Stimulated activated CD8-positive, alpha-beta memory T cell treated with anti-CD3 and anti-CD28 coated beads, Interleukin-12 subunit alpha, Interleukin-12 subunit beta, amount 100 ng/mL, for 24 hours (primary cell): ENCODE results near the gene CXCL12.

Source experiments
- DNase-seq: peaks from one replicate; pipeline ENCODE4 v3.0.0-alpha.2; 2020; ENCODE audit errors: extremely low read depth

Gene CXCL12

DNA sequence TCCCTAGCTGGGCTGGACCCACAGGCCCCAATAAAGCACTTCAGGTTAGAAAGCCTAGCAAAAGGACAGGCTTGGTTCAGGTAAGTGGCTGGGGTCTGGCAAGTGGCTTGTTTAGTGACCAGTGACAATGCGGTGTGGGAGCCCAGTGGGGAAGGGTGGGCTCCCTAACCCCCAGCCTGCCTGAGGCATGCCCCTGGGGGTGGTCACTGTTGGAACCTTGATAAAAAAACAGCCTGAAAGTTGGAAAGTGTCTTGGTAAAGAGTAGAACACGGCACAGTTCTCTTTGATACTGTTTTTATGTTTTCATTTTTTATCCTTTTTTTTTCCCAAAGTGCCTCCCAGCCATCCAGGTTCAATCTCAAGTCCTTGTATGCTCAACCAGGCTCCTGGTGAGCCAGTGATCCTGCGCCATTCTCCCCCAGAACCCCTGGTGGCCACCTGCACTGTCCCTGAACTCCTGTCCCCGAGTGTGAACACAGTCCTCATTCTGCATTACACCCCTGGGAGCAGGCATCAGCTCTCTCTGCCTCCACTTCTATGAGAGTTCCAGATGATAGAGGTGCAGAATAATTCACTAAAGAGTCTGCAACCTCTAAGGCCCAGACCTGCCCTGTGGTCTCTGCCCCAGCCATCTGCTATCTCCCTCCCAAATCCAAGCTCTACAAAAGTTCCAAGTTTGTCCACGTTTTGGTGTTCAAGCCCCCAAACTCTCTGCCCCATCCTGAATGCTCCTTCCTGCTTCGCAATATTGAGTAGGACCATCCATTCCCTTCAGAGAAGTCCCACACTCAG is 15.0 kb upstream of the CXCL12 start:
- DNase-seq: no peak

DNA sequence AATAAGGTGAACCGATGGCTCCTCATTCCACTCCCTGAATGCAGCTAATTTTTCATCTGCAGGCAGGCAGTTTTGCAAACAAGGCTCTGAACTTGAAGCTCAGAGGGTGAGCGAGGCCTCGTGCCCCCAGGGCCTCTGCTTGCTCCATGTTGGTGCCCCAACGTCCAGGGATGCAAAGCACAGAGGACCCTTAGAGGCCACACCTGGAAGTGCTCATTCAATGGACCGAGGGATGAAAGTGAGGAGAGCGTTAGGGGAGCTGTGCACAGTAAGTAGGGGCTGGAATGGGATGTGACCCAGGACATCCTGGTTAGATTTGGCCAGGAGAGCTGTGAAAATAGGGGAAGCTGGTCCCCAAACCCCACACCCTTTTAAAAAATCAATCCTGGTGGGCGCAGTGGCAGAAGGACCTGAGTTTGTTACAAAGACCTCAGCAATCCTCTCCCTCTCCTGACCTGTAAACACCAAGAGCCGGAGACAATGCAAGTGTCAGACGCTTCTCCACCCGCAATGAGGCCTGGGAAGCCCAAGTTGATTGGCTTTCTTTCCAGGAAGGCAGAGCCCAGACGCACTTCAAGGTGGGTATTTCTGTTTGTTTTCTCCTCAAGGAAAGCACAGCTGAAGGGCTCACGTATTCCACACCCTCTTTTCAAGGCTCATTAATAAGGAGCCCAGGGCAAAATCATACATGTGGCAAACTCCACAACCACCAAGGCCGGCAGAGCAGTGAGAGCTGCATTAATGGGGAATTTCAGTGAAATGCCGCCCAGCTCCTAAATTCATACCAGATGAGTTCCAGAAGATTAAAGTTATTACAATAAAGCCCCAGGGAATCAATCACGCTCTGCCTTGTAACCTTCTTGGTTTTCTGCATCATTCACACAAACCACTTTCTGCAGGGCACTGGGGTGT is 14.1 kb upstream of the CXCL12 start:
- no peak for DNase-seq

DNA sequence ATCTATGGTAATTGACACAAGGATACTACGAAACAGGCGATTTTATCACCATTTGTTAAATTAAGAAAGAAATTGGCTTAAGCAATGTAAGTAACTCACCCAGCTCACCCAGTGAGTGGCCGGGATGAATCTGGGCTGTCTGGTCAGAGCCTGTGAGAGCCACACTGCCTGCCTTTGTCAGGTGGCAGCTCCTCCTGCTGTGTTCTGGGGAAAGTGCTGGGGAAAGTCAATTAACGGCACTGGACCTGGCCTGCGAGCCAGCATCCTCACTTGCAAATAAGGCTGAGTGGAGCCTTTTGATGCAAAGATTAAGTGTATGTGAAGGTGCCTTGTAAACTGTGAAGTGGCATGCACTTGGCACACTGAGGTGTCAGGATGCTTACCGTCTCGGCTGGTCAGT is 13.4 kb upstream of the CXCL12 start:
- DNase-seq: no peak

DNA sequence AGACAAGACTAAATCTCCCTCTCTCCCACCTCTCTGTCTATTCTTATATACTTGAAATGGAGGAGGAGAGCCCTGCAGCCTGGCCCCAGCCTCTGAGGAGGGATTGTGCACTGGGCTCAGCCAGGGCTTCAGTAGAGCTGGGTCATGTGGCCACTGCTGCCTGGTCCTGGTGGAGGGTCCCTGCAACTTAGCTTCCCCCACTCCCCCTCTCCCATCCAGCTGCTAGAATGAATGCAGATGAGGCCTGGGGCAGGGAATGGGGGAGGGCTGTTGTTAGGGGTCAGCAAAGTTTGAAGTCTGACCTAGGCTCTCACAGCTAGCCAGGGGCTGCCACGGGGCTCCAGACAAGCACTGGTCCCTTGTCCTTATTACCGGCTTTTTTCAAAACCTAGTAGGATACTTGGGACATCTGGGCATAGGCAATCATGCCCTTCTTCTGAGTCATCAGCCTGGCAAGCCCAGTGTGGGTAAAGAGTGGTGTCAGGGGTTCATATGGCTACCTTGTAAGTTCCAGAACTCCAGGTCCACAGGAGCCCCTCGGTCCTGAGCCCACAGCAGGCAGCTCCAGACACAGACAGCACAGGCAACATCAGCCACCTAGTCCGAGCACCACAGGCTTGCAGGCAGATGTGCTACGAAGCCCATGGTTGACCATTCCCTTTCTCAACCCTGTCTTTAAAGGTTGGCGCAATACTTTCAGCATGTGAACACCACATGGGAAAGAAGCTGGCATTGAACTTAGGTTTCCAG is 12.8 kb upstream of the CXCL12 start:
- no peak for DNase-seq

DNA sequence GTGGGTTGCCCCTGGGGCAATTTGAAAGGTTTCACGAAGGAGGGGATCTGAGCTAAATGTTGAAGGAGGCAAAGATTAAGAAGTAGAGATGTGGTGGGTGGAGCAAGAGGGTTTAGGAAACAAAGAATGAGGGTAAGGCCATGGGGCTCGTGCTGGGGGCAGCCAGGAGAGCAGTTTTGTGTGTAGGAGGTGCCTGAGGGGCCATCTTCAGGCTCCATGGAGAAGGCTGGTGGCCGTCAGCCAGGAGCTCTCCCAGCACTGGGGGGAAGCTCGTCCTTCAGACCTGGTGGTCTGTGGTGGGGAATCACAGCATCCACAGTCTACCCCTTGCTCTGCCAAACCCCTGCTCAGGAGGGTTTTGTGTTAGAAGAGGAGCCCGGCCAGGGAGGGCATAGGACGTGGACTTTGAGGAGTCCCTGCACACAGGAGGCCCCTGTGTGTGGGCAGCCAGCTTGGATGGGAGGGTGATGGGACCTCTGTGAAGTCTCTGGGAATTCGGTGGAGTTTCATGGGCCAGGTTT is 11.8 kb upstream of the CXCL12 start:
- no peak for DNase-seq

DNA sequence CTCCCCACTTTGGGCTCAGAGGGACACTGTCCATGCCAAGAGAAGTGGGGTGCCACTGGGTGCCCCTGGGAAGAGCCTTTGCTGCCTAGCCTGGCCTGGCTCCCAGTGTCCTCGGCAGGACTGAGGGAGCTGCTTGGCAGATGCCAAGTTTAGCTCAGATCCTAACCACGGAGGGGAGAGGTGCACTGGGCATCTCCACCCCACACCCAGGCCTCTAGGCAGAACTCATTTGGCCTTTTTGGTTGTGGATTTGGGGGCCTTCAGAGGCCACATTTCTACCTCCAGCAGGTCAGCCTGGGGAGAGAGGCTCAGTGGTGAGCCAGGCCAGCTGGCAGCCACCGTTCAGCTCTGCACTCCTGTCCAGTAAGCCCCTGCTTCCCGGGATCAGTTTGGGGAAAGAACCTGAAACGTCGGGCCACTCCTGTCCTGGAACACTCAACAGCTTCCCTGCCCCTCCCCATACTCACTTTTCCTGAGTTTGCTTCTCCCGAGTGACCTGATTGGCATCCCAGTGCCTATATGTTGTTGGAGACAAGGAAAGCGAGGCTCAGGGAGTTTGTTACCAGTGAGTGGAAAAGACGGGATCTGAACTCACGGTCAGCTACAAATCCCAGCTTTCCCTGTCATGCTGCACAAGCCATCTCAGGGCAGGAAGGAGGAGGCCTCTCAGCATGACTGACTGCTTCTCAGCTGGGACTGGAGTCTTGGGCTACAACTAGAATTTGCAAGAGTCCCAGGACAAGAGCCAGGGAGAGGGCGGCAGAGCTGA is 11.2 kb upstream of the CXCL12 start:
- no peak for DNase-seq

DNA sequence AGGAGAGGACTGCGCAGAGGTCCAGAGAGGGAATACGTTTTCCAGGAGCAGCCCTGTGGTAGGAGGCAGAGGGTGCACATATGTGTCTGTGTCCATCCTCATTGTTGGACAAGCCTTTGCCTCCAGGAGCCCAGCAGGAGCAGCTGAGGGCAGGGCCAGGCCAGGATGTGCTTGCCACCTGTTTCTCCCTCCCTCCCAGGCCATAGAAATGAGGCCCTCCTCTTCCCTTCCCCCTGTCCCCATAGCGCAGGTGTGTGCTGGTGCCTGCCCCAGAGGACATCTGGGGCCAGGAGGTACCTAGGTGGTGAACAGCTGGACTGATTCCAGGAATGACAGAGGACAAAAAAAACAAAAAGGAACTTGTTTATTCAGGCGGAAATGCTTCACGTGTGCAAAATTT is 10.5 kb upstream of the CXCL12 start:
- no peak for DNase-seq

DNA sequence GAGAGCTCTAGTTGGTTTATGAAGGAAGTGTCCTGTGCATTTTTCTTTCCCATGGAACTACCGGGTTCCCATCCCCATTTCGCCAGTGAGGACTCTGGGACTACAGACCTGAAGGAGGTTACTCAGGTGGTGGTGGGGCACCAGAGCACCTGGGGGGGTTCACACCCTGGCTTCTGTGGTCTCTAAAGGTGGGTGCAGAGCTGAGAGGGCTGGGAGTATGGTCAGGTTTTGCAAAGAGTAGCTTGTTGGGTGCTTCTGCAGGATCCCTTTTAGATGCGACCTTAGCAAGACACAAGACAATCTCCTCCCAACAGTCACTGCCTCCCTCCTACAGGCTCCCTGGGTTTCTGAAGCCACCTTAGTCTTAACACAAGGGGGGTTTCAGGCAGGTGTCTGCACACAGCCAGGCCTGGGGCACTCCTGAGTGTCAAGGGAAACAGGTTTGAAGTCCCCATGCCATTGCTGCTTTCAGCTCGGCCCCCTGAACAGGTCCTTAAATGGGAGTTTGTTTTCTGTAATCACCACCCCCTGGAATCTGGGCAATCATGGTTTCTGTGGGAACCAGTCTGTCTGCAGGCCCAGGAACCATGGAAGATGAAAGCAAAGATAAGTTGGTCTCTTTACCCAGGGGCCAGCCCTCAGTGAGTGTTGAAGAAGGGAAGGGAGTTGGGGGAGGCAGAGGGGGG is 9.9 kb upstream of the CXCL12 start:
- DNase-seq: no peak

DNA sequence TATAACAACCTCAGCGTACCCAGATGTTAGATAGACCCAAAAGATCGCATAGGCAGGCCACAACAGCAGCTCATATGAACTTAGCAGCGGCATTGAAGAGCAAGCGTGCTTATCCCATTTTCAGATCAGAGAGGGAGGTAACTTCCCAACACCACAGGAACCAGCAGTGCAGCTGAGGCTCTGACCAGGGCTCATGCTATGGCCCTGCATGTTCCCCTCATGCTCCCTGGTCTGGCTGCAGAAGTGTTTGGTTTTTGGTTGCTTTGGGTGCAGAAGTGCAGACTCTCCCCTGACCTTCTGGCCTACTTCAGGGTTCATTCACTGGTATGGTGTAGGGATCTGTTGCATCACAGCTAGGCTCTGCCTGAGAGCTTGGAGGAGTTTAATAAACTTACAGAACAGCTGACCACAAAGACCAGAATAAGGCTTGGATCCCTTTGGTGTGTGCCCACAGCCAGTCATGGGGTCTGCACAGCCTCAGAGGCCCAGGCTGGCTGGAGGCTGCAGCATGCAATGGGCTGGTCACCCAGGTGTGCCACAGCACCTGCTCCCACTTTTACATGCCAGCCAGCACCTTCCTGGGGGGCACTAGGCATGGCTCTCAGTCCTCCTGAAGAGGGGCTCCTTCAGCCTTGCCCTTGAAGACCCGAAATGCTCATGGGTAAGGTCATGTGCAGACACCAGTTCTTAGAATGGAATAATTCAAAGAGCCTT is 9.1 kb upstream of the CXCL12 start:
- DNase-seq: no peak

DNA sequence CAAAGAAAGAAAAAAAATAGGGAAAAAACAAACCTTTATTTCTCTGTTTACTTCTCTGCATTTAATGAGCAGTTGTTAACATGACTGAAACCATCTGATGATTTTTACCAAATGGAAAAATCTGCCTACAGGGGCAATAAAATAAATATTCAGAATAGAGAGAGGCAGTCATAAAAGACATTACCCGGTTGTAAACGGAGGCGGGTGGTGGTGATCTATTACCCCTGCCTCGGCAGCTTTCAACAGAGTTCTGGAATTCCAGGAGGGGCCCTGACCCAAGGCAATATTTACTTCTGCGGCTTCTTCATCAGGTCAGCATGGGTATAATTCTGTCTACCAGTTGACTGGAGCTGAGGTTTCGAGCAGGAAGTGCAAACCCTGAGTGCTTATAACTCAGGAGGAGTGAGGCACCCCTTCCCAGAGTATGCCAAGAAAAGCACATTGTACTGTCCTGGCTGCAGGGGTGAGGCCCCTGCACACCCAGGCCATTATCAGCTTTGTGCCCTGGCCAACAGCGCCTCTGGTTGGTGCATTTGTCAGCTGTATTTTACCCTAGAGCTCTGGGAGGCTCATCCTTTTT is 8.2 kb upstream of the CXCL12 start:
- no peak for DNase-seq

DNA sequence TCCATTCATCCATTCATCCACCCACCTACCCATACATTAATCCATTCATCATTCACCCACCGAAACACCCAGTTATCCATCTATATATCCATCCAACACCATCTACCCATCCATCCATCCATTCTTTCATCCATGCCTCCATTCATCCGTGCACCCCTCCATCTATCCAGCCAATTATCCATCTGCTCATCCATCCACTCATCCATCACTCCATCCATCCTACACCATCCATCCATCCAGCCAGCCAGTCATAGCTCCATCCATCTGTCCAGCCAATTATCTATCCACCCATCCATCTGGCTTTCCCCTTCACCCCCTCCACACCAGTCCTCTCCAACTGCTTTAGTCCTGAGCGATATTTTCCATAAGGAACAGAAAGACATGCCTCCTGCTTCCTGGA is 7.5 kb upstream of the CXCL12 start:
- DNase-seq: no peak

DNA sequence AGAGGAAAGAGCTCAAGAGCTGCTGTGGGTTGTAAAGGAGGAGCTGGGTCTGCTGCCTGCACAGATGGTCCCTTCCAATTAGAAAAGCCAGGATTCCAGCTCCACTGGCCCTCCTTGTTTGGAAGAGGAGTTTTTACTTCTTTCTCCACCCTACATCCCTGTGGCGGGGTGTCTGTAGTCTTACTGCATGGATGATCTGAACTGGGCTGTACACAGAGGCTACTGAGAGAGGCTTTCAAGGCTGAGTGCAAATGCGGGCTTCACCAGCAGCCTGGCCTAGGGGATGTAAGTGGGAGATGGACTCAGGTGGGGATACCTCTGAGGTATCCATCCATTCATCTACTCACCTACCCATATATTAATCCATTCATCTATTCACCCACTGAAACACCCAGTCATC is 7.1 kb upstream of the CXCL12 start:
- DNase-seq: no peak

DNA sequence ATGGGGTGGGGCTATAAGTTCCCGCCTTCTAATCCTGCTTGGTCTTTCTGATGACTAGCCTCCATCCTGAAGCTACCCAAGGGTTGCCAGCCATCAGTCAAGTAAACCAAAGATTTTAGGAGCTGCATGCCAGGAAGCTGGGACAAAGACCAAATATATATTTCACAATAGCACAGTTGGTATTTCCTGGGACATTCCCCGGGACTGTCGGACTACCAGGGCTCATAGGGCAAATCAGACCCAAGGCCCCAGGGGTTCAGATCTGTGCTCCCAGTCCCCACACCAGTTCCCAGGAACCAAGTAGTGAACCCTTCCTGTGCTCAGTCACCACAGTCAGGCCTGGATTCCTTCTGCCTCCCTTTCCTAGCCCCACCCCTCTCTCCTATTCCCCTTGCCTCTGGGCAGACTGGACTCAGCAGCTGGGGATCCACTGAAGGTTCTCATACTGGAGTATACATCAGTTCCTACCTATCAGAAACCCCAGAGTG is 5.7 kb upstream of the CXCL12 start:
- no peak for DNase-seq

DNA sequence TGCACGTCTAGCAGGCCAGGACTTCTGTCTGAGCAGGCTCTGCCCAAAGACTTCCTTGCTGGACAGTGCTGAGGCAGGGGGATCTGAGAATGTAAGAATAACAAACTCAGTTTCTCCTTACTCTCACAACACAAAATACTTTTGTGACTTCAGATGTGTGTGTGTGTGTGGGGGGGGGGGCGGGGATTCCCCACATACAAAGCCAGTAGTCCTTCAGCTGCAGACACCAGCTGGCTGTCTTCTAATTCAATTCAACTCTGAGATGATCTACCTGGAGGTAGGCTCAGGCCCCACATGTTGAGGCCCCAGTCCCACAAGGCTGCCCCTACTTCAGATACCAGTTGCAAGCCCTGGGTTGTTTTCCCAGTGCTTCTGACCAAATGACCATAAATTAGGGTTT is 4.7 kb upstream of the CXCL12 start:
- DNase-seq: no peak

DNA sequence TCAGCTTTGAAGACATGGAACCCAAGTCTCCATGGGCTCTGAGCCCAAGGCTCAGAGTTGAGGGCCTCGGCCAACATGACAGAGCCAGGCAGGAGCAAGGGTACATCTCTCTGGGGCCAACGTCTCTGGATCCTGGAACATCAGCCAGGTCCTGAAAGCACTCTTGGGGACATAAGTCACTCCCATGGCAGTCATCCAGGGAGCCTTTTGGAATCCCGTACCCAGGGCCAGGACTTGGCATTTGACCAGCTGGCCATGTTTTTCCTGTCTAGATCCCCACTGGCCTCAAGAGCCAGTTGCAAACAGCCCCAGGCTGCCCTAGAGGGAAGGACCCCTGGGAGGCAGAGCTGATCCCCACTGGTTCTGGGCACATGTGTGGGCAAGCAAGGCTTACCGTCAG is 4.3 kb upstream of the CXCL12 start:
- DNase-seq: no peak

DNA sequence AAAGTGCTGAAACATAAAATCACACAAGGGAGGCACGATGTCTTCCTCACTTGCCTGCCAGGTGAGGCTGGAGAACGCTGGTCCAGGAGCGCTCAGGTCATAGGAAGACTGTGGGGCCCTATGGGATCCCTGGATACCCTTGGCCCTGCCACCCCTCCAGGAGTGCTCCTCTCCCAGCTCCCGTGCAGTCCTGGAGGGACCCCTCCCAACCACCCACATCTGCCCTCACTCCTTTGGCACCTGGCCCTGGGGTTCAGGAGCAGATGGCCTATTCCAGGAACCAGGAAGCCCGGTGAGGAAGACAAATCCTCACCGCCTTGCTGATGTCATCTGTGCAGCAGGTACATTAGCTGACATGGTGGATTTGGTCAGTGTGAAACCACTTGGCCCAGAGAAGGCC is 3.7 kb upstream of the CXCL12 start:
- no peak for DNase-seq

DNA sequence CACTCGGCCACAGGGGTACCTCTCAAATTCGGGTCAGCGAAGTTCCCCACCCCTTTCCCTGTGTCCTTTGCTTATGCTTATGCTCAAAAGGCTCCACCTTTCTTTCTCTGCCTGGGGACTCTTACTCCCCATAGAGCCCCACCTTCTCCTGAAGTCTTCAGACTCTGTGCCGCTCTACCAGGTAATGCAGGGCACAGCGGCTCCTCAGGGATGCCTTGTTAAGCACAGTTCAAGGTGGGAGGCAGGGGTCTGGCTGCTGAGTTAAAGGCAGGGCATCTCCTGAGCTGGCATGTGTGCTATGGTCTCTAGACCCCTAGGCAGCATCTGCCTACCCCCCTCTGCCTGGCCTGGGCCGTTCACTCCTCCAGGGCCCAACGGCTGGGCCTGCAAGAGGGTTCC is 3.0 kb upstream of the CXCL12 start:
- no peak for DNase-seq

DNA sequence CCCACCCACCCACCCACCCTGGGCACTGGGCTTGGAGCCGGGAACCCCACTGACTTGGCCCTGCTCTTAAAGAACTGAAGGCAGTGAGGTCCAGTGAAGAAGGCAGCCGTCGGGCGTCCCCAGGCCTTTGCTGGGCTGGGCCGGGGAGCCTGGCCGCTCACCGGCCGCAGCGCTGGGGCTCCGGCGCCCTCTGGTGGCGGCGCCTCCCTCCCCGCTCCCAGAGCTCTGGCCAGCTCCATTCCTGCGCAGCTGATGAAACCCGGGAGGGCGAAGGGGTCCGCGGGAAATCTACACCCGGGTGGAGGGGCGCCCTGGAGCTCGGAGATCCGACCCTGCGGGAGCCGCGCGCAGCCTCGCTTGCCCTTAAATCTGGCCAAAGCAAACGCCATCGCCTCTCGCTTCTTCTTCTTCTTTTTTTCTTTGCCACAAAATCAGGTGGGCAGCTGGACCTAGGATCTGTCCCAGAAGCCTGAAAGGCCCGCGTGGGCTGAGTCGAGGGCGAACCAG is 1.7 kb upstream of the CXCL12 start:
- no peak for DNase-seq

DNA sequence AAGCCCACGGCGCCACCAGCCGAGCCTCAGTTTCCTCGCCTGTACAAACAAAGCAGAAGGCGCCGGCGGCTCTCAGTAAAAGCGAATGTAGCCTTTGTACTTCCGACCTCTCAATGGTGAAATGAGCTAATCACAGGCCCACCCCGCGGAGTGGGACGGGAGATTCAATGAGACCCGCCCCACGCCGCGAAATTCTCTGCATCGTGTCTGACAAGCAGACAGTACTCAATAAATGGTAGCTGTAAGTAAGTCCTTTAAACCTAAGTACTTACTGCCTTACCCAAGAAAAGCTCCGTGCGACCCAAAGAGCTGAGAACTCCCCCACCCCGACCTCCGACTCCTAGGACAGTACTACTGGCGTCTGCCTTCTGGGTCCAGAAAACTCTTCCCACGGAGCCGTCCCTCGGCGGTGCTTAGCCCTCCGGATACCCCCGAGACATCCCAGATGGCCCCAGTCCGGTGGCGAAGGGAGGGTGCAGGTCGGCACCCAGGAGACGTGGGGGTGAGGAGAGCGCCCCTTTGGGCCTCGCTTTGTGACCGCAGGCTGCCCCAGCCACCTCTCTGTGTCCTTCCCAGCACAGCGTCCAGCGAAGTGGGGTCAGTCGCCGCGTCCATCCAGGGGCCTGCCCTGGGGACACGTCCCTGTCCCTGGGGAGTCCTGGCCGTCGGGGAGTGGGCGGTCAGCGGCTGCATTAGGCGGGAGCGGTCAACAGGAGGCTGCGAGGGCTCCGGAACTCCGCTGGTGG is 972 bp upstream of the CXCL12 start:
- no peak for DNase-seq
